Endothelial cell of umbilical vein (primary cell): ENCODE results near the gene TSPAN15. TPM values are rescaled to one million over a fixed set of nuclear protein-coding genes. Genes with fewer than 3 reads are reported as not detected.

Experiments used
- BruUV-seq: library from RNA; stranded (reverse); fragments of 400-500 nt; replicated peaks from 2 replicates; lab custom pipeline; 2021; lab: Mats Ljungman, UMichigan
- CTCF ChIA-PET: fragments of 300-600, 350-600 bp; sonication (Branson Sonifier 250); formaldehyde crosslinking; loops from one replicate; lab custom pipeline; 2021; ENCODE audit warnings: antibody characterized with exemption, inconsistent platforms; lab: Charles Lee
- POLR2A ChIA-PET: fragments of 300-600, 350-600 bp; sonication (Branson Sonifier 250); formaldehyde crosslinking; loops from one replicate; lab custom pipeline; 2021; ENCODE audit warnings: antibody characterized with exemption, inconsistent platforms; lab: Charles Lee
- DNase-seq: peaks from one replicate; pipeline ENCODE4 v3.0.0-alpha.2; 2011; ENCODE audit warnings: low read depth, low spot score
- FAIRE-seq: peaks from 2 replicates; lab custom pipeline; 2011; peaks lifted over from hg19 to GRCh38; lab: Jason Lieb, UNC
- H2AFZ ChIP-seq: 2 replicates; pipeline ENCODE4 v1.6.0; 2012; ENCODE audit warnings: low read depth, low read length, control low read depth, inconsistent platforms
- H3K27ac ChIP-seq: 2 replicates; pipeline ENCODE4 v1.5.1; 2011; ENCODE audit warnings: low read depth, mild to moderate bottlenecking, control low read depth, low read length, moderate library complexity; ENCODE audit not compliant: insufficient read depth
- H3K27me3 ChIP-seq, 2 experiments: 2 replicates each; pipeline versions ENCODE4 v1.6.0 to v1.6.1; 2011; ENCODE audit warnings: low read length in 2 of 2, mixed read lengths in 1 of 2; ENCODE audit not compliant: control insufficient read depth in 2 of 2, insufficient read depth in 2 of 2
- H3K36me3 ChIP-seq, 2 experiments: 2 replicates in 1 of 2; 3 replicates in 1 of 2; pipeline ENCODE4 v1.5.1; 2011; ENCODE audit warnings: low read length in 2 of 2, mild to moderate bottlenecking in 1 of 2, moderate library complexity in 1 of 2; ENCODE audit not compliant: control insufficient read depth in 2 of 2, insufficient read depth in 2 of 2; ENCODE audit errors: extremely low read depth in 1 of 2
- H3K4me1 ChIP-seq: 3 replicates; pipeline ENCODE4 v1.5.1; 2011; ENCODE audit warnings: mild to moderate bottlenecking, low read length; ENCODE audit not compliant: control insufficient read depth, insufficient read depth; ENCODE audit errors: extremely low read depth
- H3K4me2 ChIP-seq: 2 replicates; pipeline ENCODE4 v1.6.1; 2011; ENCODE audit warnings: low read length, control low read depth, mixed read lengths; ENCODE audit not compliant: insufficient read depth
- H3K4me3 ChIP-seq, 3 experiments: fragments of 200-600 bp in 1 of 3; sonication (generic), shearing (Covaris generic) in 1 of 3; replicated peaks in 1 of 3; 2 replicates each; pipeline ENCODE4 v1.5.1; 2011 to 2016; ENCODE audit warnings: control low read depth in 3 of 3, low read length in 3 of 3, mild to moderate bottlenecking in 2 of 3, inconsistent platforms in 1 of 3, low read depth in 1 of 3, moderate library complexity in 1 of 3; ENCODE audit not compliant: insufficient read depth in 1 of 3
- H3K79me2 ChIP-seq: 2 replicates; pipeline ENCODE4 v1.6.0; 2012; ENCODE audit warnings: low read length, inconsistent platforms; ENCODE audit not compliant: control insufficient read depth, insufficient read depth
- H3K9ac ChIP-seq: replicated peaks from 2 replicates; pipeline ENCODE3; 2011; ENCODE audit warnings: low read length, control low read depth; ENCODE audit not compliant: insufficient read depth; ENCODE audit errors: extremely low read depth
- H3K9me1 ChIP-seq: replicated peaks from 3 replicates; pipeline ENCODE4 v1.6.0; 2011; ENCODE audit warnings: mild to moderate bottlenecking, low read length; ENCODE audit not compliant: control insufficient read depth, insufficient read depth; ENCODE audit errors: extremely low read depth
- H3K9me3 ChIP-seq: replicated peaks from 2 replicates; pipeline ENCODE4 v1.5.1; 2012; ENCODE audit warnings: low read length, inconsistent platforms; ENCODE audit not compliant: control insufficient read depth, insufficient read depth
- H4K20me1 ChIP-seq: replicated peaks from 2 replicates; pipeline ENCODE3; 2011; ENCODE audit warnings: mild to moderate bottlenecking, low read length; ENCODE audit not compliant: control insufficient read depth, insufficient read depth; ENCODE audit errors: extremely low read depth
- CTCF ChIP-seq, 2 donors: IDR thresholded peaks; 1 replicate in 1 of 2; 2 replicates in 1 of 2; pipeline ENCODE4 v1.5.1; 2011; ENCODE audit warnings: low read length in 2 of 2, mild to moderate bottlenecking in 2 of 2, moderate library complexity in 2 of 2, control low read depth in 1 of 2, inconsistent platforms in 1 of 2, low read depth in 1 of 2; ENCODE audit not compliant: insufficient read depth in 1 of 2; ENCODE audit errors: extremely low read depth in 1 of 2
- EZH2 ChIP-seq: IDR thresholded peaks from 2 replicates; pipeline ENCODE4 v1.6.1; 2012; ENCODE audit warnings: borderline replicate concordance, low read depth, mild to moderate bottlenecking, moderate library complexity, low read length, inconsistent platforms; ENCODE audit not compliant: severe bottlenecking
- FOS ChIP-seq: IDR thresholded peaks from 2 replicates; pipeline ENCODE4 v1.6.1; 2011; ENCODE audit warnings: mild to moderate bottlenecking, low read length, moderate library complexity, borderline replicate concordance; ENCODE audit not compliant: insufficient read depth
- GATA2 ChIP-seq: IDR thresholded peaks from 2 replicates; pipeline ENCODE4 v1.7.0; 2011; ENCODE audit warnings: low read depth, mild to moderate bottlenecking, moderate library complexity, mixed read lengths, low read length; ENCODE audit not compliant: insufficient read length, insufficient read depth
- JUN ChIP-seq: IDR thresholded peaks from 2 replicates; pipeline ENCODE4 v1.6.1; 2011; ENCODE audit warnings: borderline replicate concordance, low read depth; ENCODE audit not compliant: insufficient read length, insufficient read depth
- MAX ChIP-seq: IDR thresholded peaks from 2 replicates; pipeline ENCODE4 v1.6.1; 2011; ENCODE audit not compliant: insufficient read depth, insufficient read length
- MYC ChIP-seq: IDR thresholded peaks from one replicate; pipeline ENCODE4 v1.6.1; 2011; ENCODE audit warnings: mild to moderate bottlenecking, low read depth, low read length
- POLR2A ChIP-seq: IDR thresholded peaks from 2 replicates; pipeline ENCODE4 v1.6.1; 2012; ENCODE audit warnings: low read depth, mild to moderate bottlenecking, control low read depth, low read length
- POLR2AphosphoS5 ChIP-seq: IDR thresholded peaks from 2 replicates; pipeline ENCODE4 v1.6.1; 2012; ENCODE audit warnings: low read depth, mild to moderate bottlenecking, control low read depth, low read length, moderate library complexity; ENCODE audit not compliant: insufficient read depth
- dilution Hi-C: fragments of 300-500 bp; cut with MboI; formaldehyde crosslinking; loops from one replicate; pipeline ENCODE4 v1.15.0; 2019; ENCODE audit warnings: low sequenced_read_pairs; ENCODE audit not compliant: extremely low pct_ligation_motif_present
- intact Hi-C: fragments of 100-400 bp; cut with micrococcal nuclease; formaldehyde crosslinking; loops from one replicate; pipeline ENCODE4 v1.10.0; 2022
- polyA plus RNA-seq, 4 experiments: library from polyadenylated mRNA; depleted of rRNA in 3 of 4; stranded (reverse) in 3 of 4; unstranded in 1 of 4; fragments of >200 nt; gene quantifications; 2 replicates each; pipeline versions ENCODE4 v1.2.1 to v1.2.3, GENCODE V29; 2011 to 2012; ENCODE audit warnings: missing spikeins in 1 of 4
- total RNA-seq: library from RNA; stranded (reverse); gene quantifications from 2 replicates; pipeline ENCODE4 v1.2.3, GENCODE V29; 2021

TSPAN15 gene
- total and polyA plus RNA-seq, 2 donors (not counting 3 experiments of a cell fraction or from before 2014, with no cell fraction given), result 78.4 to 189 TPM

DNA sequence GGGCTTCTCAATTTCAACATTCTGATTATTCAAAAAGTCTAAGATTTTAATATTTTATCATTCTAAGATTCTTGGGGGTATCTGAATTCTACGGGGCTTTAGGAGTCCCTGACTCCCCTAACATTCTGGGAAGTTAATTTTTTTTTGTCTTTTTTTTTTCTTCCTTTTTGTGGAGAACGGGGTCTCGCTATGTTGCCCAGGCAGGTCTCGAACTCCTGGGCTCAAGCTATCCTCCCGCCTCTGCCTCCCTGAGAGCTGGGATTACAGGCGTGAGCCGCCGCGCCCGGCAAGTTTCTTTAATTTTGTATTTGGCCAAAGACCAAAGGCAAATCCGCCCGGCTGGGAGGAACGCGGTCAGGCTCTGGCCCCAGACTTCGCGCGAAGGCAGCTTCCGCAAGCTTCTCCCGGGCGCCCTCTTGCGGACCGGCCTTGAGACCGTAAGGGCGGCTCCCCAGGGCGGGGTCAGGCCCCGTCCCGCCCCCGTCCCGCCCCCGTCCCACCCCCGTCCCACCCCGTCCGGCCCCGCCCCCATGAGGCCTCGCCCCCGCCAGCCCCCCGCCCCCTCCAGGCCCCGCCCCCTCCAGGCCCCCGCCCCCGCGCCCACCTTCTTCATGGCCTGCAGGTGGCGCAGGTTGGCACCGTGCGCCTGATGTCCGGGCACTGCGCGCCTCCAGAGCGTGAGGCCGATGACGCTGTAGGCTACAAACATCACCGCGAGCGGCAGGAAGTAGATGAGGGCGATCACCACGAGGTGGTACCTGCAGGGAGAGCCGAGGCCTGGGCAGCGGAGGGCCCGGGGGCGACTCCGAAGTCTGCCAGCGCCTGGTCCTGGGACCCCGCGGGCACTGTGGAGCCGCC lies 42.7 kb upstream of the TSPAN15 start:
- ChIA-PET POLR2A (interaction anchor here (0.8 kb wide), 1 partner anchor 284 kb away, joined by 3 read pairs; no protein-coding TSS in a partner anchor), CTCF (interaction anchor here (0.6 to 3.6 kb wide), 40 partner anchors 9 to 550 kb away, joined by 3 to 86 read pairs (median 6); partner anchors contain the start of genes TACR2 and TSPAN15)
- Histone ChIP-seq H3K9me3 (no peaks in the 10 kb centered on the region), H3K9ac (peak overlapping the region; percentile 57), H3K9me1 (no peaks in the 10 kb centered on the region), H3K4me1 (peaks cover 17% of the 10 kb centered on the region), H3K27me3 (no peaks in the 10 kb centered on the region), H2AFZ (peak overlapping the region; percentile 51), H4K20me1 (no peaks in the 10 kb centered on the region), H3K79me2 (no peaks in the 10 kb centered on the region), H3K4me2 (peak overlapping the region; percentile 63), H3K27ac (peak overlapping the region; percentile 20), H3K4me3 (peak overlapping the region in 2 of 3 experiments; percentile 23 to 26), H3K36me3 (no peaks in the 10 kb centered on the region)
- no TSS peak for BruUV-seq
- dilution Hi-C loops, result no loop called here
- intact Hi-C loops, result loop anchor here (1.0 kb wide), 3 partner anchors 99 to 231 kb away; no protein-coding TSS in a partner anchor
- DNase-seq, result peak; percentile 80
- TF ChIP-seq MAX, result peak; percentile 60
- peak; percentile 31 to 76 for TF ChIP-seq CTCF (IDR thresholded peaks at IDR 0.05; ENCODE audit: extremely low read depth in 1 of 2, insufficient read depth in 1 of 2, low read depth in 1 of 2, low read length in 2 of 2)
- no peak for TF ChIP-seq JUN
- TF ChIP-seq MYC, result peak; percentile 8
- TF ChIP-seq EZH2, result no peak
- no peak for TF ChIP-seq GATA2
- peak; percentile 64 for TF ChIP-seq POLR2AphosphoS5
- TF ChIP-seq FOS, result no peak
- peak; percentile 17 for TF ChIP-seq POLR2A
- FAIRE-seq, result peak; percentile 90
